ENCODE measurements around the gene CDH23. TPM values are rescaled to one million over a fixed set of nuclear protein-coding genes. Genes with fewer than 3 reads are reported as not detected.

Gene CDH23
- total and polyA plus RNA-seq, 2 experiments from 2014 or later = 0.30 to 1.5 TPM

DNA sequence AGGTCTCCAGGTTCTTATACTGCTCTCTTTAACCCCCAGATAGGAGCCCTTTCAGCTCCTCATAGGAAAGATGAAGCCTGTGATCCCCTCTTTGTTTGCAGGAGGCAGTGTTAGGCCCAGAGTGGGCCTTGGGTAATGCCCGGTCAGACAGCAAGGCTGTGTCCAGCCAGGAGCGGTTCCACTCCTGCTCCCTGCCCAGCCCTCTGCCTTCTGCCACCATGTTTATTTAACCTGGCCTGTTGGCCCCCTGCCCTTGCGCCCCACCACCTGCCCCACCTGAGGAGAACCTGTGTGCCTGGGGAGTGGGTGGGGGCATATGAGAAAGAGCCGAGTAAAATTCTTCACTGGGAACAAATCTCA lies 24.3 kb downstream of the CDH23 start:
- H3K36me3 ChIP-seq (replicated peaks; ENCODE audit: insufficient read depth, low read depth) = no peaks in the 10 kb centered on the region
- H3K79me2 ChIP-seq = no peaks in the 10 kb centered on the region
- no peaks in the 10 kb centered on the region for H4K20me1 ChIP-seq (ENCODE audit: insufficient read depth, poor library complexity, severe bottlenecking)
- 80% methylated on average over 4 of the region's 4 CpGs for WGBS (ENCODE audit: low lambda C conversion rate, missing lambda C conversion rate)
- no peak overlapping the region for H2AFZ ChIP-seq
- TF ChIP-seq EZH2 (IDR thresholded peaks at IDR 0.05; ENCODE audit: borderline replicate concordance) (no peak), EZH2phosphoT487 (IDR thresholded peaks at IDR 0.05; ENCODE audit: low read depth, severe bottlenecking, unreplicated experiment) (no peak)
- TF ChIP-seq, protein P1, sequence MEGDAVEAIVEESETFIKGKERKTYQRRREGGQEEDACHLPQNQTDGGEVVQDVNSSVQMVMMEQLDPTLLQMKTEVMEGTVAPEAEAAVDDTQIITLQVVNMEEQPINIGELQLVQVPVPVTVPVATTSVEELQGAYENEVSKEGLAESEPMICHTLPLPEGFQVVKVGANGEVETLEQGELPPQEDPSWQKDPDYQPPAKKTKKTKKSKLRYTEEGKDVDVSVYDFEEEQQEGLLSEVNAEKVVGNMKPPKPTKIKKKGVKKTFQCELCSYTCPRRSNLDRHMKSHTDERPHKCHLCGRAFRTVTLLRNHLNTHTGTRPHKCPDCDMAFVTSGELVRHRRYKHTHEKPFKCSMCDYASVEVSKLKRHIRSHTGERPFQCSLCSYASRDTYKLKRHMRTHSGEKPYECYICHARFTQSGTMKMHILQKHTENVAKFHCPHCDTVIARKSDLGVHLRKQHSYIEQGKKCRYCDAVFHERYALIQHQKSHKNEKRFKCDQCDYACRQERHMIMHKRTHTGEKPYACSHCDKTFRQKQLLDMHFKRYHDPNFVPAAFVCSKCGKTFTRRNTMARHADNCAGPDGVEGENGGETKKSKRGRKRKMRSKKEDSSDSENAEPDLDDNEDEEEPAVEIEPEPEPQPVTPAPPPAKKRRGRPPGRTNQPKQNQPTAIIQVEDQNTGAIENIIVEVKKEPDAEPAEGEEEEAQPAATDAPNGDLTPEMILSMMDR (IDR thresholded peaks at IDR 0.05; ENCODE audit: poor library complexity) = no peak
- DNase-seq (ENCODE audit: low spot score) = no peak
- no peaks in the 10 kb centered on the region for H3K4me1 ChIP-seq (ENCODE audit: insufficient read depth)
- no peaks in the 10 kb centered on the region for H3K9me2 ChIP-seq (replicated peaks; ENCODE audit: insufficient read depth)
- H3K27me3 ChIP-seq = no peaks in the 10 kb centered on the region
- no peak overlapping the region for H3K27ac ChIP-seq
- H3K9me3 ChIP-seq (ENCODE audit: low read depth) = no peaks in the 10 kb centered on the region
- no peak overlapping the region for H3K4me2 ChIP-seq
- no peak overlapping the region for H3K4me3 ChIP-seq

DNA sequence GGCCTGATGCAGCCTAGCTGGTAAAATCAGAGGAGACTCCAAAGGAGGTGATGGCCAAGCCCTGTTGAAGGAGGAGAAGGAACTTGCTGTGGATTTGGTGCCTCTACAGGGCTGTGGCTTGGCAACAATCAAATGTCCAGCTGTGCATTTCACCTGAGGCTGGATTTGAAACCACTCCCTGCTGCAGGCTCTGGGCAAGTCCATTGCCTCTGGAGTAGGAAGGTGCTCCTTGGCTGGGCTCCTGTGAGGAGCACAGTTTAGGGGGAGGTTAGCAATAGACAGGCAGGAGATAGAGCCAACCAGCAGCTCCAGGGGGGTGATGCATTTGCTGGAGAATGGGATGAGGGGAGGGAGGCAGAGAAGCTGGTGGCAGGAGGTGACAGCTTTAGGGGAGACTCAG lies 26.5 kb downstream of the CDH23 start:
- DNase-seq (ENCODE audit: low spot score) = no peak
- H3K9me2 ChIP-seq (replicated peaks; ENCODE audit: insufficient read depth) = no peaks in the 10 kb centered on the region
- TF ChIP-seq EZH2 (IDR thresholded peaks at IDR 0.05; ENCODE audit: borderline replicate concordance) = no peak
- TF ChIP-seq, protein P1 (IDR thresholded peaks at IDR 0.05; ENCODE audit: poor library complexity) = no peak
- no peak for TF ChIP-seq EZH2phosphoT487 (IDR thresholded peaks at IDR 0.05; ENCODE audit: low read depth, severe bottlenecking, unreplicated experiment)
- H4K20me1 ChIP-seq (ENCODE audit: insufficient read depth, poor library complexity, severe bottlenecking) = no peaks in the 10 kb centered on the region
- H3K27me3 ChIP-seq = no peaks in the 10 kb centered on the region
- H3K4me1 ChIP-seq (ENCODE audit: insufficient read depth) = no peaks in the 10 kb centered on the region
- no peak overlapping the region for H3K27ac ChIP-seq
- H3K9me3 ChIP-seq (ENCODE audit: low read depth) = no peaks in the 10 kb centered on the region
- no peaks in the 10 kb centered on the region for H3K36me3 ChIP-seq (replicated peaks; ENCODE audit: insufficient read depth, low read depth)
- no peak overlapping the region for H3K4me2 ChIP-seq
- H3K4me3 ChIP-seq = no peak overlapping the region
- H3K79me2 ChIP-seq = no peaks in the 10 kb centered on the region
- H2AFZ ChIP-seq = no peak overlapping the region

DNA sequence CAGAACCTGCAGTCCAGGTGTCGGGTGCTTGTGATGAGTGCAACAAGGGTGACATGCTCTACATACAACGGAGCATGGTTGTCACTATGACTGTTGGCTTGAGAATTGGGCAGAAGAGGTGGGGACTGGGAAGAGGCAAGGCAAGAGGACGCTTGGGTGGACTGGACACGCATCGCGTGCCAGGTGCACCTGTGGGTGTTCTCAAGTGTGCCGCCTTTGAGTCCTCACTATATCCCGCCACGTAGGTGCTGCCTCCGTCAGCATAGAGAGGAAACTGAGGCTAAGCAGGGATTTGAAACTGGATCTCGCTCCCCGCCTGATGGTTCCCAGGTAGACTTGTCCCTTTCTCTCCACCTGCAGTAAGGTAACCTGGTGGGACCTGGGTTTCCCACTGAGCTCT lies 27.2 kb downstream of the CDH23 start:
- WGBS (ENCODE audit: low lambda C conversion rate, missing lambda C conversion rate) = 92% methylated on average over 12 of the region's 12 CpGs

More for the DNA sequence above, 27.2 kb downstream of the CDH23 start:
- H3K4me2 ChIP-seq = no peak overlapping the region
- H3K9me2 ChIP-seq (replicated peaks; ENCODE audit: insufficient read depth) = no peaks in the 10 kb centered on the region
- H3K27me3 ChIP-seq = no peaks in the 10 kb centered on the region
- no peaks in the 10 kb centered on the region for H3K4me1 ChIP-seq (ENCODE audit: insufficient read depth)
- H3K4me3 ChIP-seq = no peak overlapping the region
- TF ChIP-seq, protein P1 (IDR thresholded peaks at IDR 0.05; ENCODE audit: poor library complexity) = no peak
- TF ChIP-seq EZH2phosphoT487 (IDR thresholded peaks at IDR 0.05; ENCODE audit: low read depth, severe bottlenecking, unreplicated experiment) (no peak), EZH2 (IDR thresholded peaks at IDR 0.05; ENCODE audit: borderline replicate concordance) (no peak)
- no peaks in the 10 kb centered on the region for H3K36me3 ChIP-seq (replicated peaks; ENCODE audit: insufficient read depth, low read depth)
- no peaks in the 10 kb centered on the region for H3K79me2 ChIP-seq
- DNase-seq (ENCODE audit: low spot score) = no peak
- H3K27ac ChIP-seq = no peak overlapping the region
- H4K20me1 ChIP-seq (ENCODE audit: insufficient read depth, poor library complexity, severe bottlenecking) = no peaks in the 10 kb centered on the region
- H3K9me3 ChIP-seq (ENCODE audit: low read depth) = no peaks in the 10 kb centered on the region
- no peak overlapping the region for H2AFZ ChIP-seq
